WTC11 (cell line): ENCODE measurements around the gene POC5. TPM values are rescaled to one million over a fixed set of nuclear protein-coding genes. Genes with fewer than 3 reads are reported as not detected.

Experiments used
- ATAC-seq: fragments of 200-7000 bp; cut with Tn5 transposase; 2 replicates; pipeline ENCODE4 v1.10.0; 2021; ENCODE audit warnings: mild to moderate bottlenecking, moderate library complexity
- CTCF ChIA-PET: fragments of 300-600 bp; sonication (Branson Sonifier 250); formaldehyde crosslinking; loops from one replicate; lab custom pipeline; 2021; ENCODE audit warnings: antibody characterized with exemption; lab: Charles Lee
- POLR2A ChIA-PET: fragments of 350-600 bp; sonication (Branson Sonifier 250); formaldehyde crosslinking; loops from one replicate; lab custom pipeline; 2021; ENCODE audit warnings: antibody characterized with exemption; lab: Charles Lee
- DNase-seq: peaks from one replicate; pipeline ENCODE4 v3.0.0; 2021; ENCODE audit warnings: low spot score
- H3K27ac Mint-ChIP-seq: 2 replicates; pipeline ENCODE4 v1.8.0; 2021; ENCODE audit warnings: mixed read lengths
- H3K27me3 Mint-ChIP-seq: 2 replicates; pipeline ENCODE4 v1.8.0; 2021; ENCODE audit warnings: low read depth, mild to moderate bottlenecking, moderate library complexity, mixed read lengths
- H3K36me3 Mint-ChIP-seq: 2 replicates; pipeline ENCODE4 v1.8.0; 2021; ENCODE audit warnings: mixed read lengths
- H3K4me1 Mint-ChIP-seq: 2 replicates; pipeline ENCODE4 v1.8.0; 2022; ENCODE audit warnings: mixed read lengths
- H3K4me3 Mint-ChIP-seq: 2 replicates; pipeline ENCODE4 v1.8.0; 2021; ENCODE audit warnings: mild to moderate bottlenecking, moderate library complexity, mixed read lengths
- H3K9me3 Mint-ChIP-seq: 2 replicates; pipeline ENCODE4 v1.8.0; 2021; ENCODE audit warnings: mixed read lengths
- AR ChIP-seq: fragments of 250-450 bp; sonication (Bioruptor Pico); IDR thresholded peaks from 2 replicates; pipeline ENCODE4 v1.9.0; 2021; ENCODE audit warnings: mild to moderate bottlenecking
- ATF1 ChIP-seq: sonication (generic); formaldehyde crosslinking; IDR thresholded peaks from 2 replicates; pipeline ENCODE4 v1.8.1; 2023; ENCODE audit warnings: mild to moderate bottlenecking, moderate library complexity, missing genetic modification reagents
- ATF3 ChIP-seq: sonication (generic); formaldehyde crosslinking; conservative IDR thresholded peaks from 2 replicates; pipeline ENCODE4 v1.8.1; 2022; ENCODE audit warnings: mild to moderate bottlenecking, missing genetic modification reagents
- CREB1 ChIP-seq: sonication (generic); formaldehyde crosslinking; IDR thresholded peaks from 2 replicates; pipeline ENCODE4 v1.8.0; 2023; ENCODE audit warnings: mild to moderate bottlenecking, missing genetic modification reagents
- CREM ChIP-seq: sonication (generic); formaldehyde crosslinking; IDR thresholded peaks from 2 replicates; pipeline ENCODE4 v1.8.1; 2022; ENCODE audit warnings: mild to moderate bottlenecking, missing genetic modification reagents, moderate library complexity
- E2F1 ChIP-seq: sonication (generic); formaldehyde crosslinking; IDR thresholded peaks from 2 replicates; pipeline ENCODE4 v1.8.0; 2022; ENCODE audit warnings: mild to moderate bottlenecking, missing genetic modification reagents
- E2F5 ChIP-seq: sonication (generic); formaldehyde crosslinking; IDR thresholded peaks from 2 replicates; pipeline ENCODE4 v1.8.1; 2022; ENCODE audit warnings: mild to moderate bottlenecking, moderate library complexity, missing genetic modification reagents
- FOXK1 ChIP-seq: sonication (generic); formaldehyde crosslinking; IDR thresholded peaks from 2 replicates; pipeline ENCODE4 v1.8.0; 2022; ENCODE audit warnings: mild to moderate bottlenecking, moderate library complexity, missing genetic modification reagents
- FOXP1 ChIP-seq: sonication (generic); formaldehyde crosslinking; IDR thresholded peaks from 2 replicates; pipeline ENCODE4 v1.8.0; 2022; ENCODE audit warnings: missing genetic modification reagents, mild to moderate bottlenecking, moderate library complexity, borderline replicate concordance
- GRHL2 ChIP-seq: fragments of 250-450 bp; sonication (Bioruptor Pico); IDR thresholded peaks from 2 replicates; pipeline ENCODE4 v1.8.0; 2022; ENCODE audit warnings: mild to moderate bottlenecking, moderate library complexity; ENCODE audit not compliant: insufficient replicate concordance, severe bottlenecking
- HMGA2 ChIP-seq: fragments of 250-450 bp; sonication (Bioruptor Pico); IDR thresholded peaks from 2 replicates; pipeline ENCODE4 v1.4.0; 2021; ENCODE audit warnings: mild to moderate bottlenecking, moderate library complexity
- JAZF1 ChIP-seq: fragments of 250-450 bp; sonication (Bioruptor Pico); IDR thresholded peaks from 2 replicates; pipeline ENCODE4 v1.9.0; 2021; ENCODE audit warnings: moderate library complexity, mild to moderate bottlenecking, inconsistent platforms
- MXD4 ChIP-seq: fragments of 250-450 bp; sonication (Bioruptor Pico); IDR thresholded peaks from 2 replicates; pipeline ENCODE4 v1.8.0; 2021; ENCODE audit warnings: mild to moderate bottlenecking, moderate library complexity, borderline replicate concordance
- NFYB ChIP-seq: sonication (generic); formaldehyde crosslinking; conservative IDR thresholded peaks from 2 replicates; pipeline ENCODE4 v1.8.0; 2022; ENCODE audit warnings: low read depth, missing genetic modification reagents
- OVOL2 ChIP-seq: fragments of 250-450 bp; sonication (Bioruptor Pico); IDR thresholded peaks from 2 replicates; pipeline ENCODE4 v1.9.0; 2021; ENCODE audit warnings: mild to moderate bottlenecking, borderline replicate concordance
- SOX15 ChIP-seq: fragments of 250-450 bp; sonication (Bioruptor Pico); IDR thresholded peaks from 2 replicates; pipeline ENCODE4 v1.9.0; 2021; ENCODE audit warnings: mild to moderate bottlenecking
- SP1 ChIP-seq: sonication (generic); formaldehyde crosslinking; conservative IDR thresholded peaks from 2 replicates; pipeline ENCODE4 v1.8.1; 2022; ENCODE audit warnings: missing genetic modification reagents
- ZBTB21 ChIP-seq: sonication (generic); formaldehyde crosslinking; IDR thresholded peaks from 2 replicates; pipeline ENCODE4 v1.8.1; 2023; ENCODE audit warnings: mild to moderate bottlenecking, missing genetic modification reagents, borderline replicate concordance
- ZNF138 ChIP-seq: sonication (generic); formaldehyde crosslinking; conservative IDR thresholded peaks from 2 replicates; pipeline ENCODE4 v1.8.1; 2022; ENCODE audit warnings: mild to moderate bottlenecking, moderate library complexity, missing genetic modification reagents
- ZNF232 ChIP-seq: sonication (generic); formaldehyde crosslinking; IDR thresholded peaks from 2 replicates; pipeline ENCODE4 v1.8.0; 2022; ENCODE audit warnings: mild to moderate bottlenecking, missing genetic modification reagents
- ZNF281 ChIP-seq: sonication (generic); formaldehyde crosslinking; IDR thresholded peaks from 2 replicates; pipeline ENCODE4 v1.8.0; 2023; ENCODE audit warnings: mild to moderate bottlenecking, missing genetic modification reagents
- ZNF396 ChIP-seq: fragments of 250-450 bp; sonication (Bioruptor Pico); IDR thresholded peaks from 2 replicates; pipeline ENCODE4 v1.8.0; 2021; ENCODE audit warnings: mild to moderate bottlenecking, moderate library complexity, borderline replicate concordance
- ZNF425 ChIP-seq: fragments of 250-450 bp; sonication (Bioruptor Pico); conservative IDR thresholded peaks from 2 replicates; pipeline ENCODE4 v1.9.0; 2021; ENCODE audit warnings: mild to moderate bottlenecking
- total RNA-seq: library from RNA; stranded (reverse); gene quantifications from 3 replicates; pipeline ENCODE4 v1.2.3, GENCODE V29; 2021

The POC5 gene
- total RNA-seq, 1 experiment from 2014 or later: 13.4 TPM

GRCh38 chr5:75686480-75686879, 30.8 kb downstream of the POC5 start:
- no peaks in the 10 kb centered on the region for H3K4me1 Mint-ChIP-seq
- no peak overlapping the region for H3K4me3 Mint-ChIP-seq
- CTCF ChIA-PET: no interaction called here
- TF ChIP-seq MXD4 (CRISPR knock-in tag): no peak
- TF ChIP-seq ZNF396 (CRISPR knock-in tag): no peak
- no peak for TF ChIP-seq ZNF425 (CRISPR knock-in tag)
- no peak for TF ChIP-seq FOXP1 (CRISPR knock-in tag)
- no peak for TF ChIP-seq OVOL2 (CRISPR knock-in tag)
- TF ChIP-seq ZNF138 (CRISPR knock-in tag): no peak
- TF ChIP-seq E2F1 (CRISPR knock-in tag): no peak
- no peak for TF ChIP-seq CREB1
- TF ChIP-seq E2F5 (CRISPR knock-in tag): no peak
- TF ChIP-seq ZBTB21: no peak
- no peak for TF ChIP-seq ZNF232
- no peak for TF ChIP-seq CREM (CRISPR knock-in tag)
- TF ChIP-seq GRHL2 (CRISPR knock-in tag): no peak
- TF ChIP-seq NFYB: no peak
- TF ChIP-seq SP1: no peak
- TF ChIP-seq FOXK1 (CRISPR knock-in tag): no peak
- TF ChIP-seq HMGA2 (CRISPR knock-in tag): no peak
- ATAC-seq (no peak), DNase-seq (no peak)
- H3K27ac Mint-ChIP-seq: no peak overlapping the region
- peaks cover 17% of the 10 kb centered on the region for H3K36me3 Mint-ChIP-seq
- POLR2A ChIA-PET: no interaction called here
- H3K9me3 Mint-ChIP-seq: no peaks in the 10 kb centered on the region
- H3K27me3 Mint-ChIP-seq: no peaks in the 10 kb centered on the region

- peaks cover 17% of the 10 kb centered on the region for H3K36me3 Mint-ChIP-seq
- ChIA-PET POLR2A (no interaction called here), CTCF (no interaction called here)
- H3K4me1 Mint-ChIP-seq: no peaks in the 10 kb centered on the region
- DNase-seq (no peak), ATAC-seq (no peak)
- H3K27me3 Mint-ChIP-seq: no peaks in the 10 kb centered on the region
- H3K27ac Mint-ChIP-seq: no peak overlapping the region
- no peaks in the 10 kb centered on the region for H3K9me3 Mint-ChIP-seq
- no peak overlapping the region for H3K4me3 Mint-ChIP-seq
- TF ChIP-seq JAZF1 (CRISPR knock-in tag) (no peak), AR (no peak), ATF1 (CRISPR knock-in tag) (no peak), SOX15 (no peak), ATF3 (CRISPR knock-in tag) (no peak), ZNF281 (CRISPR knock-in tag) (no peak)
Observed at GRCh38 chr5:75685141-75685540, 32.1 kb downstream of the POC5 start.
